ENCODE results near the gene ERC1.

Gene ERC1

GRCh38 chr12:1527789-1528188, 536.8 kb downstream of the ERC1 start:
- no peak for DNase-seq

- no peak for DNase-seq
Measured at GRCh38 chr12:1528791-1529190, 537.8 kb downstream of the ERC1 start.

DNA sequence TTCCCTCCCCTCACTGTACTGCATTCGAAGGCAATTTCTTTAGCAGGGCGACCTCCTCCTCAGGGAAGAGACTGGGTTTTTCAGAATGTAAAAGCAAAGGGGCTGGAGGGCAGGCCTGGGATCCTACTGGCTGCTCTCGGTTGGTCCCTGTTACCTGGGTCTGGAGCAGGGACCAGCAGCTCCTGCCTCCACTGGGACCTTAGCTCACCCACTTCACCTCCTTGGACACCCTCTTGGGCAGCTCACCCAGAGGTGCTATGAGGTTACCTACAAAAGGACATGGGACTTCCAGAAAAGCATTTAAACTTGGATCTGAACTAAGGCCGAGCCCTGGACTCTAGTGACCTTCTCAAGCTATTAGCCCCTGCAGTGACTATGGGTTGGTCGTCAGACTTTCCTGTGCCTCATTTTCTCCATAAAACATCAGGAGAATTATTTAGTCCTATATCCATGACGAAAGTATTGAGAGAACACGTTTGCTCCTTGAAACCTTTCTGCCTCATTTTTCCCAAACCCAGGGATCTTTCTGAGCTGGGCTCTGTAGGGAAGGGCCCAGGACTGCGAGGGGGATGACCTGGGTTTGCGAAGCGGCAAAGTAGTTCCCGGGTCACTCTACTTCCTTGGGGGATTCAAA, 538.3 kb downstream of the ERC1 start:
- DNase-seq, result no peak

GRCh38 chr12:1529862-1530591, 539.0 kb downstream of the ERC1 start:
- DNase-seq, result no peak

DNA sequence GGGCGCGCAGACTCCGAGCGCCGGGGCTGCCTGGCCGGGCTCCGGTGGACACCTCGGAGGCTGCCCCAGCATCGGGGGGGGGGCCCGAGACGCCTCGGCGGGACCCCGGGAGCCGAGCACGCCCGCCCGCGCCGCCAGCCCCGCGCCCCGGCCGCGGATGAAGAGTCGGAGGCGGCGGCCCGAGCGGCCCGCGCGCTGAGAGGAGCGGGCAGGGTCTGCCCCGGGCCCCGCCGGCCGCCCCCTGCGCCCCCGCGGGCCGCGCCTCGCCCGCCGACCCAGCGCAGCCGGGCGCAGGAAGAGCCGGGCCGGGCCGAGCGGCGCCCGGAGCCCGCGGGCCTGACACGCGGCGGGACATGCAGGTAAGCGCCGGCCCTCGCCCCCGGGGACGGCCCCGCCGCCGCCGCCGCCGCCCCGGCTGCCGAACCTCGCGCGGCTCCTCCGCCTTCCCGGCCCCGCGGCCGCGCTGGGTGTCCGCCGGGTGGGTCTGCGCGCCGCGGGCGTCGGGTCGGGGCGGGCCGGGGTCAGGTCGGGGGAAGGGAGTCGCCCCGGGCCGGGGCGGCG, 539.6 kb downstream of the ERC1 start:
- DNase-seq, result peak in 1 of 2 experiments; percentile 14

DNA sequence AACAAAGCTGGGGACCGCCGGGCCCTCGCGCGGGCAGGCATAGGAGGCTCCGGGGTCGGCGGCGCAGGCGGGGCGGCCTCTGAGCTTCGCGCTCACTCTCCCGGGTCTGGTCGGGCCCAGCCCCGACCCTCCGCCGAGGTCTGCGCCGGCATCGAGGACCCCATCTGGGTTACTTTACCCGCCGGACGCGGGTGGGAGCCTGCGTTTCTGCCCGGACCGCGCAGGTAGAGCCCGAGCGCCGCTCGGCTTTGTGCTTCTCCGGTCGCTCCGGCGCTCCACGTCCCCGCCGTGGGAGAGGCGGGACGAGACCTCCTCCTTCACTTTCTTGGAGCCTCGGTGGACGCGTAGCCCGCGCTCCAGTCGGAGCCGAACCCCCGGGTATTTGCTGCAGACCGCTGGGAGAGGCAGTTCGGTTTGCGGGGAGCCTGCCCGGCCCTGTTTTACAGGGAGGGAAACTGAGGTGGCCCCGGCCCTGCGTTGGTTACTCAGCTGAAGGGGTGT, 540.2 kb downstream of the ERC1 start:
- DNase-seq, result no peak

GRCh38 chr12:1531654-1532374, 540.8 kb downstream of the ERC1 start:
- no peak for DNase-seq

DNA sequence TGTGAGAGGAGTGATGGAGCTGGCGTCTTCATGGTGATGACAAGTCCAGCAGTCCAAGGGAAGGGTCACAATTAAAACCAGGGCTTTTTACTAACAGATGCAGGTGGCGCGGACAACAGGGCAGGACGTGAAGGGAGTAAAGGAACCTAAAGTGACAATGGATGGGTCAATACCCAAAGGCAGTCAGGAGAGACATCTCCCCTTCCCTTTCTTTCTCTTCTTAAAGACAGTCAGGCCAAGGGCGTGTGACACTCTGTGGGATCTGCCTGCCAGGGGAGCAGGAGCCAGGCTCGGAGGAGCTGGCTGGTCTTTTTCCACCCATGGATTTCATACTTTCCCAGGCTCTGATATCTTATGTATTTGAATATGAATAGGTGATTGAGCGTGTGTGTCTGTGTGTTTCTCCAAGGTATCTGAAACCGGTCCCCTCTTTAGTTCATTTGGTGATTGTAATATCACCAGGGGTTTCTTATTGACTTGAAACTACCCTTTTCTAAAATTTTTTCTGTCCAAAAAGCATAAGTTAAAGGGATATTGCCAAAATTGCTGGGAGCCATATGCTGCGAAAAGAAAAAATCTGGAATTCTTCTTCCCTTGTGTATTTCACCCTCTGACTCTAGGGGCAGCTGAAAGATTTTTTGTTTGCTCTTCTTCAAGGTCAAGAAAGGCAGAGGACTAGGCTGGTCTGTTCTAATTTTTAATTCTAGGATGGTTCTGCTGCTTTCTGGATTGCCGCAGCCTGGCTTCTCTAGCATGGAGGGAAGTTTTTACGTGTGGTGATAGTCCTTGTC, 541.5 kb downstream of the ERC1 start:
- DNase-seq, result no peak

GRCh38 chr12:1533205-1533601, 542.2 kb downstream of the ERC1 start:
- no peak for DNase-seq

- DNase-seq, result no peak
Measured at GRCh38 chr12:1533602-1534304, 542.7 kb downstream of the ERC1 start.

DNA sequence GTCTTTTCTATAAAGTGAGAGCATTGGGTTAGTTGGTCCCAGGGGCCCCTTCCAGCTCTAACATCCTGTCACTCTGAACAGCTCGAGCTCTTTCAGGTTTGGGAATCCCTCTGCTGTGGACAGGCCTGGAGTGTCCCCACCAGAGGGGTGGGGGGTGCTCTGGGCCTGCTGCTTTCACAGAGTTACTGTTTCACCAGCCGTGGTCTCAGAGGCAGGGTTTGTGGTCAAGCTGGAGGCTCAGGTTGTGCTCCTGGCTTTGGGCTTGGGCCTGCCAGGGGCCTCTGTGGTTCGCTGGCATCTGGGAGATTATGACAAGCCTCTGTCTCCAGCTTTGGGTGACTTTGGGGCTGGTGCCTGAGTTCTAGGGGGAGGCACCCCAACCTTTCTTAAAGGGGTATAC, 543.7 kb downstream of the ERC1 start:
- DNase-seq, result no peak

DNA sequence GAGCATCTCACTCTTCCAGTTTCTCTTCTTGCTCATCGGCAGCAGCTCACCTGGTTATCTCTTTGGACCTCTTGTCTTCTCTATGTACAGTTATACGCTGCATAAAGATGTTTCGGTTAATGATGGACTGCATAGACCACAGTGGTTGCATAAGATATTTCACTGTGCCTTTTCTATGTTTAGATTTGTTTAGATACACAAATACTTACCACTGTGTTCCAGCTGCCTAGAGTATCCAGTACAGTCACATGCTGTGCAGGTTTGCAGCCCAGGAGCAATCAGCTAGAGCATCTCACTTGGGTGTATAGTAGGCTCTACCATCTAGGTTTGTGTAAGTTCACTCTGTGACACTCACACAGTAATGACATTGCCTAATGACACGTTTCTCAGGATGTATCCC, 545.8 kb downstream of the ERC1 start:
- DNase-seq, result no peak

- no peak for DNase-seq
Measured at GRCh38 chr12:1539135-1539534, 548.1 kb downstream of the ERC1 start.

- DNase-seq, result no peak
Measured at GRCh38 chr12:1540690-1541089, 549.7 kb downstream of the ERC1 start.

DNA sequence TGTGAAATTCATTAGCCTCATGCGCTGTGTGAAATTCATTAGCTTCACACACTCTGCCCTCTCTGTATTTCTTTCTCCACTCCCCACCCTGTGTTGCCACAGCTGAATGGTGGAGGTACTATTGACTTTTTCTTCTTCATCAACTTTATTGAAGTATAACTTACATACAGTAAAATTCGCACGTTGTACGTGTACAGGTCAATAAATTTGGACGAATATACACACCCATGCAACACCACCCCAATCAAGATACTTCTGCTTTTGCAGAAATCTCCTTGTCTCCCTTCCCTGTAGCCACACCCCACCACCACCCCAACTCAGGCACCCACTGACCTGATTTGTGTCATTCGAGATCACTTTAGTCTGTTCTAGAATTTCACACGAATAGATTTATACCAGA, 551.6 kb downstream of the ERC1 start:
- no peak for DNase-seq

DNA sequence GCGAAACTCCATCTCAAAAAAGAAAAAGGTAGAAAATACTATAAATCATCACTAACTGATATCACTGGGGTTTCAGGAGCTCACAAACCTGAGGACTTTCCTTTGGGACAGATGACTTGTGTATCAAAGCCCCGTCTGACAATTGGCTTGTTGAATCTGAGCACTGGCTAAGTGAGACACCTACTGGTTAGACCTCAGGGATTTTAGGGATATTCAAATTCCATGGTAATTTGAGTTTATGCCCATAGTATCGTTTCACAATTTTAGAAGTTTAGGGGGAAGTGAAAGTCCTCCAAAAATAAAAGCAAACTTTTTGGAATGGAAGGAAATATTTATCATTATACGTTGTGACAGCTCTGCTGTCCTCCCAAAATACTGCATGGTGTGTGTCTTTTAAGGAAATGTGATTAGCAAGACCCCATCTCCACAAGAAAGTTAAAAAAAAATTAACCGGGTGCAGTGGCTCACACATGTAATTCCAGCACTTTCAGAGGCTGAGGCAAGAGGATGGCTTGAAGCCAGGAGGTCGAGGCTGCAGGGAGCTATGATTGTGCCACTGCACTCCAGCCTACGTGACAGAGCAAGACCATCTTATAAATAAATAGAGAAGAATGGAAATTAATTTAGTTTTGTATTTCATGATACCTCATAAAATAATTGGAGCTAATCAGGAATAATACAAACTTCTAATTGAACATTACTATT, 554.1 kb downstream of the ERC1 start:
- no peak for DNase-seq

All from NCI-H2081 (cell line).